SJCRH30 (cell line): ENCODE results near the gene RTCA. TPM values are rescaled to one million over a fixed set of nuclear protein-coding genes. Genes with fewer than 3 reads are reported as not detected.
"Not testable (repeated sequence)": the region's sequence is repeated elsewhere in the genome, so short reads cannot be mapped to it uniquely, and the experiment has no call there.

Experiments used
- DNase-seq, 2 experiments: peaks; one replicate each; pipeline ENCODE4 v3.0.0-alpha.2; 2015 to 2020
- H3K27ac ChIP-seq: fragments of 250-450 bp; sonication (Bioruptor Pico); 2 replicates; pipeline ENCODE4 v1.5.1; 2020; ENCODE audit warnings: mild to moderate bottlenecking, moderate library complexity
- H3K27me3 ChIP-seq: fragments of 250-450 bp; sonication (Bioruptor Pico); 2 replicates; pipeline ENCODE4 v1.5.1; 2020; ENCODE audit warnings: mild to moderate bottlenecking, moderate library complexity
- H3K36me3 ChIP-seq: fragments of 250-450 bp; sonication (Bioruptor Pico); 2 replicates; pipeline ENCODE4 v1.5.1; 2020; ENCODE audit warnings: mild to moderate bottlenecking, moderate library complexity
- H3K4me1 ChIP-seq: fragments of 250-450 bp; sonication (Bioruptor Pico); 2 replicates; pipeline ENCODE4 v1.5.1; 2020; ENCODE audit warnings: mild to moderate bottlenecking, moderate library complexity
- H3K4me3 ChIP-seq: fragments of 250-450 bp; sonication (Bioruptor Pico); 2 replicates; pipeline ENCODE4 v1.5.1; 2020; ENCODE audit warnings: mild to moderate bottlenecking, moderate library complexity
- H3K9me3 ChIP-seq: fragments of 250-450 bp; sonication (Bioruptor Pico); replicated peaks from 2 replicates; pipeline ENCODE4 v1.5.1; 2020; ENCODE audit warnings: mild to moderate bottlenecking, moderate library complexity
- total RNA-seq: library from RNA; depleted of rRNA; stranded (reverse); fragments of >200 nt; shearing (Covaris generic); gene quantifications from 2 replicates; pipeline ENCODE4 v1.2.3, GENCODE V29; 2014; rRNA removed

RTCA gene
- total RNA-seq, 1 experiment from 2014 or later, result 41.0 TPM

- H3K9me3 ChIP-seq, result no peaks in the 10 kb centered on the region
- no peak overlapping the region for H3K4me3 ChIP-seq
- H3K36me3 ChIP-seq, result no peaks in the 10 kb centered on the region
- no peak for DNase-seq
- no peaks in the 10 kb centered on the region for H3K27me3 ChIP-seq
- H3K27ac ChIP-seq, result no peak overlapping the region
- H3K4me1 ChIP-seq, result no peaks in the 10 kb centered on the region
Measured at GRCh38 chr1:100332331-100332730, 66.3 kb downstream of the RTCA start.

DNA sequence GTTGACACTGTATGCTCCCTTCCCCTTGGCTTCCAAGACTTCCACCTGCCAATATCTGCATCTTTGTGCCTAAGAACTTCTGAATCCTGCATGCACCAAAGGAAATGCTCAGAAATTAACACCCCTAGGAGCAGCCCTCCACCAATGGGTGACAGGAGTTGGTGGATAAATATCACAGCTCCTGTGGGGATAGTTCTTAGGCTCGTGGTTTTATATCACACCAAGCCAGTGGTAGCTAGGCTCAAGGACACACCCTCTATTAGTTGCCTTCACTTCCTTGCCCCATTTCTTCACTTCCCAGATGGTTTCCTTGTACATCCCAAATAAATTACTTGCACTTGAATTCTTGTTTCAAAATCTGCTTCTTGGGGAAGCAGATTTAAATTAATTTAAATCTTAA is 69.4 kb downstream of the RTCA start:
- H3K36me3 ChIP-seq, result no peaks in the 10 kb centered on the region
- H3K27me3 ChIP-seq, result no peaks in the 10 kb centered on the region
- no peak overlapping the region for H3K4me3 ChIP-seq
- no peak overlapping the region for H3K27ac ChIP-seq
- no peak for DNase-seq
- H3K4me1 ChIP-seq, result no peaks in the 10 kb centered on the region
- H3K9me3 ChIP-seq, result no peaks in the 10 kb centered on the region

DNA sequence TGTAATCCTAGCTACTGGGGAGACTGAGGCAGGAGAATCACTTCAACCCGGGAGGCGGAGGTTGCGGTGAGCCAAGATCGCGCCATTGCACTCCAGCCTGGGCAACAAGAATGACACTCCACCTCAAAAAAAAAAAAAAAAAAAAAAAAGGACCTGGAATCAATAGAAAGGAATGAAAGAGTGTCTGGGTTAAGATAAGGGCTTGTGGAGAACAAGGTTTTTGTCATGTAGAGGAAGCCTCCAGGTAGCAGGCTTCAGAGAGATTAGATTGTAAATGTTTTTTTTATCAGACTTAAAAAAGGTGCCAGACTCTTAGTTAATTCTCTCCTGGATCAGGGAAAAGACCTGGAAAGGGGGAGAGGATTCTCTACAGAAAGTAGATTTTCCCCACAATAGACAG is 71.9 kb downstream of the RTCA start:
- H3K9me3 ChIP-seq, H3K27ac ChIP-seq, H3K27me3 ChIP-seq, DNase-seq, H3K4me3 ChIP-seq, H3K4me1 ChIP-seq, H3K36me3 ChIP-seq: not testable (repeated sequence)

DNA sequence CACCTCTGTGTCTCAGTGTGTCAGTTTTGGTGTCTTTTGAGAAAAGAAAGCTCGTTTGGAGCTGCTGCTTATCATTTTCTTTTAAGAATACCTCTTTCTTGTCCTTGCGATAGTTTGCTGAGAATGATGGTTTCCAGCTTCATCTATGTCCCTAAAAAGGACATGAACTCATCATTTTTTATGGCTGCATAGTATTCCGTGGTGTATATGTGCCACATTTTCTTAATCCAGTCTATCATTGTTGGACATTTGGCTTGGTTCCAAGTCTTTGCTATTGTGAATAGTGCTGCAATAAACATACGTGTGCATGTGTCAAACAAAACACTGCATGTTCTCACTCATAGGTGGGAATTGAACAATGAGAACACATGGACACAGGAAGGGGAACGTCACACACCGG is 73.7 kb downstream of the RTCA start:
- not testable (repeated sequence) for H3K4me3 ChIP-seq, H3K9me3 ChIP-seq, H3K27me3 ChIP-seq, H3K36me3 ChIP-seq, DNase-seq, H3K27ac ChIP-seq, H3K4me1 ChIP-seq

- Histone ChIP-seq H3K27ac (no peak overlapping the region), H3K27me3 (no peaks in the 10 kb centered on the region), H3K9me3 (no peaks in the 10 kb centered on the region), H3K4me1 (no peaks in the 10 kb centered on the region), H3K4me3 (no peak overlapping the region), H3K36me3 (no peaks in the 10 kb centered on the region)
- DNase-seq, result no peak
Measured at GRCh38 chr1:100340494-100340893, 74.5 kb downstream of the RTCA start.

GRCh38 chr1:100342348-100342747 is 76.3 kb downstream of the RTCA start:
- no peaks in the 10 kb centered on the region for H3K36me3 ChIP-seq
- H3K27ac ChIP-seq, result no peak overlapping the region
- no peaks in the 10 kb centered on the region for H3K4me1 ChIP-seq
- no peaks in the 10 kb centered on the region for H3K27me3 ChIP-seq
- no peak overlapping the region for H3K4me3 ChIP-seq
- DNase-seq, result no peak
- no peaks in the 10 kb centered on the region for H3K9me3 ChIP-seq

Other genes with a start within 250 kb of the RTCA start
- gene SASS6, start 133.3 kb upstream of the RTCA start, total RNA-seq, result 17.7 and 22.0 TPM in 2 replicates
- 21.1 and 28.8 TPM in 2 replicates for gene TRMT13, start 133.1 kb upstream of the RTCA start, total RNA-seq
- gene LRRC39, start 88.0 kb upstream of the RTCA start, total RNA-seq, result 0.13 and 0.43 TPM in 2 replicates
- gene DBT, start 16.4 kb upstream of the RTCA start, total RNA-seq, result 8.2 and 8.5 TPM in 2 replicates
- gene CDC14A, start 86.3 kb downstream of the RTCA start, total RNA-seq, result 10.2 and 12.2 TPM in 2 replicates